Measurements from ENCODE around the gene ATG2A.
A peak's percentile ranks its signal among the peaks of the same experiment; 100 is the strongest.

ATG2A gene

GRCh38 chr11:64918017-64918416 lies 1.0 kb upstream of the ATG2A start:
- Histone ChIP-seq H4K20me1 (ENCODE audit: insufficient read depth, low read length) (no peaks in the 10 kb centered on the region), H2AFZ (ENCODE audit: low read length) (peak overlapping the region; percentile 75), H3K36me3 (replicated peaks; ENCODE audit: insufficient read depth, low read length) (no peaks in the 10 kb centered on the region), H3K9me2 (replicated peaks; ENCODE audit: insufficient read depth, low read length) (no peaks in the 10 kb centered on the region), H3K4me2 (ENCODE audit: low read depth, low read length) (peak overlapping the region; percentile 78), H3K27ac (ENCODE audit: low read length) (peak overlapping the region; percentile 14; the same call in 1 of the 2 replicates), H3K79me2 (ENCODE audit: low read length) (peaks cover 20% of the 10 kb centered on the region), H3K4me3 (ENCODE audit: low read length) (peak overlapping the region; percentile 58), H3K27me3 (replicated peaks; ENCODE audit: insufficient read depth, low read length) (no peaks in the 10 kb centered on the region), H3F3A (ENCODE audit: insufficient read depth, low read length) (peaks cover 4% of the 10 kb centered on the region; the same call in 1 of the 2 replicates), H3K4me1 (ENCODE audit: low read length) (peaks cover 6% of the 10 kb centered on the region), H3K9ac (ENCODE audit: low read length) (peak overlapping the region; percentile 55; the same call in 1 of the 2 replicates), H3K9me3 (replicated peaks; ENCODE audit: insufficient read depth, low read length) (no peaks in the 10 kb centered on the region)
- TF ChIP-seq, protein P1, sequence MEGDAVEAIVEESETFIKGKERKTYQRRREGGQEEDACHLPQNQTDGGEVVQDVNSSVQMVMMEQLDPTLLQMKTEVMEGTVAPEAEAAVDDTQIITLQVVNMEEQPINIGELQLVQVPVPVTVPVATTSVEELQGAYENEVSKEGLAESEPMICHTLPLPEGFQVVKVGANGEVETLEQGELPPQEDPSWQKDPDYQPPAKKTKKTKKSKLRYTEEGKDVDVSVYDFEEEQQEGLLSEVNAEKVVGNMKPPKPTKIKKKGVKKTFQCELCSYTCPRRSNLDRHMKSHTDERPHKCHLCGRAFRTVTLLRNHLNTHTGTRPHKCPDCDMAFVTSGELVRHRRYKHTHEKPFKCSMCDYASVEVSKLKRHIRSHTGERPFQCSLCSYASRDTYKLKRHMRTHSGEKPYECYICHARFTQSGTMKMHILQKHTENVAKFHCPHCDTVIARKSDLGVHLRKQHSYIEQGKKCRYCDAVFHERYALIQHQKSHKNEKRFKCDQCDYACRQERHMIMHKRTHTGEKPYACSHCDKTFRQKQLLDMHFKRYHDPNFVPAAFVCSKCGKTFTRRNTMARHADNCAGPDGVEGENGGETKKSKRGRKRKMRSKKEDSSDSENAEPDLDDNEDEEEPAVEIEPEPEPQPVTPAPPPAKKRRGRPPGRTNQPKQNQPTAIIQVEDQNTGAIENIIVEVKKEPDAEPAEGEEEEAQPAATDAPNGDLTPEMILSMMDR (IDR thresholded peaks at IDR 0.05; ENCODE audit: low read length): peak; percentile 25
- TF ChIP-seq EZH2 (optimal IDR thresholded peaks at IDR 0.05; ENCODE audit: low read depth, low read length) (no peak), EZH2phosphoT487 (IDR thresholded peaks at IDR 0.05; ENCODE audit: low read length) (no peak)
- DNase-seq: peak; percentile 50

DNA sequence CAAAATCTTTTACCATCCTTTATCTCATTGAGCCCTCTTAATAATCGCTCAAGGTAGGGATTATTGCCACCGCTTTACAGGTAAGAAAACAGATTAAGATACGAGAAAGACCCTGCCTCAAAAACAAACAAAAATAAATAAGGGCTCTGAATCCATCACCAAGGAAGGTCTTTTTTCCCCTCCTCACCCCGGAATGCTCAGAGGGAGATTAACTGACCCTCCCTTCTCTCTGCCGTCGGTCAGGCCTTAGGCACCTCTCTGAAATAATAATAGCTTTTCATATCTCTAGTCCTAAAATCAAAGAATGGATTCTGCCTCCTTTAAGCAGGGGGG lies 620 bp upstream of the ATG2A start:
- Histone ChIP-seq H3K27ac (ENCODE audit: low read length) (peak overlapping the region; percentile 14; the same call in 1 of the 2 replicates), H3K36me3 (replicated peaks; ENCODE audit: insufficient read depth, low read length) (no peaks in the 10 kb centered on the region), H3K79me2 (ENCODE audit: low read length) (peaks cover 20% of the 10 kb centered on the region), H4K20me1 (ENCODE audit: insufficient read depth, low read length) (no peaks in the 10 kb centered on the region), H3K4me3 (ENCODE audit: low read length) (peak overlapping the region; percentile 58), H3K27me3 (replicated peaks; ENCODE audit: insufficient read depth, low read length) (no peaks in the 10 kb centered on the region), H3K9me2 (replicated peaks; ENCODE audit: insufficient read depth, low read length) (no peaks in the 10 kb centered on the region), H2AFZ (ENCODE audit: low read length) (peak overlapping the region; percentile 75), H3K9ac (ENCODE audit: low read length) (peak overlapping the region; percentile 55; the same call in 1 of the 2 replicates), H3K4me1 (ENCODE audit: low read length) (peaks cover 6% of the 10 kb centered on the region), H3K4me2 (ENCODE audit: low read depth, low read length) (peak overlapping the region; percentile 78), H3K9me3 (replicated peaks; ENCODE audit: insufficient read depth, low read length) (no peaks in the 10 kb centered on the region), H3F3A (ENCODE audit: insufficient read depth, low read length) (peaks cover 4% of the 10 kb centered on the region; the same call in 1 of the 2 replicates)
- TF ChIP-seq EZH2phosphoT487 (IDR thresholded peaks at IDR 0.05; ENCODE audit: low read length): no peak
- TF ChIP-seq EZH2 (optimal IDR thresholded peaks at IDR 0.05; ENCODE audit: low read depth, low read length): no peak
- TF ChIP-seq, protein P1 (IDR thresholded peaks at IDR 0.05; ENCODE audit: low read length): no peak
- DNase-seq: no peak

DNA sequence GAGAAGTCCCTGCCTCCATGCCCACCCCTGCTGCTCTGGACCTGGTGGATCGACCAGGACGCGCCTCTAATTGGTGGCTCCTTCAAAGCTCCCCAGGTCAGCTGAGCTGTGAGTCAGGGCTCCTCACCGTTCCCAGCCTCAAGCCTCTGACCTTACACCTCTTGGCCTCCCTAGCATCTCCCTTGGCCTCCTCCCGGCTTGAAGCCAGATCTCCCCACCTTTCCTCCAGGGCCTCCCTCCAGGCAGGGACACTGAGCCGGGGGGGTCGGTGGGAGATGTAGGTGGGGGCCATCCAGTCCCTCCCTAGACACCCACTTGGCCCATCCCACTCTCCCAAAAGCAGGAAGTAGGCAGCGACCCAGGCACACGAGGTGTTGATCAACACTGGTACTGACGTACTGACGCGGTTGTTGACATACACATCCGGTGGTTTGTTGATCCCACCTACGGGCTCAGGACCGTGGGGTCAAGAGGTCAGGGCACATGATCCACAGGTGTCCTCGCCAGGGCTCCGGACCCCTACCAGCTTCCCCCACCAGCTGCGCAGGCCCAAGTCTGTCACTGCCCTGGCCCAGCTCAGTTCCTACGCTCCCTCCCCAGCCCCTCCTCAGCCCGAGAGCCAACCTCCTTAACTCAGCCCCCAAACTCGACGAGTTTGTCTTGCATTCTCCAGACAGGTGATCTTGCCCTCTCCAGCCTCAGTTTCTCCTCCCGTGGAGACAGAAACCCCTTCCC lies 802 bp downstream of the ATG2A start:
- H4K20me1 ChIP-seq (ENCODE audit: insufficient read depth, low read length): no peaks in the 10 kb centered on the region
- H3K79me2 ChIP-seq (ENCODE audit: low read length): peaks cover 20% of the 10 kb centered on the region
- H3K4me3 ChIP-seq (ENCODE audit: low read length): peak overlapping the region; percentile 90
- H3K9me2 ChIP-seq (replicated peaks; ENCODE audit: insufficient read depth, low read length): no peaks in the 10 kb centered on the region
- H3K9ac ChIP-seq (ENCODE audit: low read length): peak overlapping the region; percentile 95
- peak overlapping the region; percentile 62 for H2AFZ ChIP-seq (ENCODE audit: low read length)
- DNase-seq: peak; percentile 63
- H3K4me1 ChIP-seq (ENCODE audit: low read length): peaks cover 6% of the 10 kb centered on the region
- H3F3A ChIP-seq (ENCODE audit: insufficient read depth, low read length): peaks cover 4% of the 10 kb centered on the region; the same call in 1 of the 2 replicates
- no peaks in the 10 kb centered on the region for H3K27me3 ChIP-seq (replicated peaks; ENCODE audit: insufficient read depth, low read length)
- H3K4me2 ChIP-seq (ENCODE audit: low read depth, low read length): peak overlapping the region; percentile 94
- TF ChIP-seq EZH2 (optimal IDR thresholded peaks at IDR 0.05; ENCODE audit: low read depth, low read length): no peak
- no peak for TF ChIP-seq EZH2phosphoT487 (IDR thresholded peaks at IDR 0.05; ENCODE audit: low read length)
- TF ChIP-seq, protein P1 (IDR thresholded peaks at IDR 0.05; ENCODE audit: low read length): no peak
- H3K36me3 ChIP-seq (replicated peaks; ENCODE audit: insufficient read depth, low read length): no peaks in the 10 kb centered on the region
- peak overlapping the region; percentile 47; the same call in 1 of the 2 replicates for H3K27ac ChIP-seq (ENCODE audit: low read length)
- H3K9me3 ChIP-seq (replicated peaks; ENCODE audit: insufficient read depth, low read length): no peaks in the 10 kb centered on the region

All from MM.1S (cell line).